ENCODE results near the gene GAST. TPM values are rescaled to one million over a fixed set of nuclear protein-coding genes. Genes with fewer than 3 reads are reported as not detected.

Gene GAST
- total and polyA plus RNA-seq, 2 donors (not counting 1 experiment from before 2014, with no cell fraction given), result not detected

DNA sequence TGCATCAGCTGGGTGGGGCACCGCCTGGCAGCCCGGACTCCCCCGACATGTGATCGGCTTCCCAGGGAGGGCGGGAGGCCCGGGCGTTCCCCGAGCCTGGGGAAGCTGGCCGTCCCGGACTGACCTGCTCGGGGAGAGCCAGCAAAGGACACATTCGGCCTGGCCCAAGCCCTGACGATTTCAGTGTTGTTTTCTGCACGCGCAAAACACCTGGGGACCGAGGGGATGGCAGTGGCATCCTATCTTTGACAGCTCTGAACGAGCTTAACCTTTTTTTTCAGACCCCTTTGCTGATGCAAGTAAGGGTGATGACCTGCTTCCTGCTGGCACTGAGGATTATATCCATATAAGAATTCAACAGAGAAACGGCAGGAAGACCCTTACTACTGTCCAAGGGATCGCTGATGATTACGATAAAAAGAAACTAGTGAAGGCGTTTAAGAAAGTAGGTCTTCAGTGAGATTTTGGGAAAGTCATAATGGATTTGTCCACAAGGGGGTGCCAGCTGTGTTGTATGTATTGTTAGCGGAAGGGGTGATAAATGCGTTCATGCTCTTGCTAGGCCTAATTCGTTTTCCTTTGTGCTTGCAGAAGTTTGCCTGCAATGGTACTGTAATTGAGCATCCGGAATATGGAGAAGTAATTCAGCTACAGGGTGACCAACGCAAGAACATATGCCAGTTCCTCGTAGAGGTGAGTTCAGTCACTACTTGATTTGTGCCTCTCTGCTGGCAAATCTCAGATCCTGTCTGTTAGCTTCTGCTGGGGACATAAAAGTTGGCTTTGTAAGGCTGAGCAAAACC is 22.4 kb upstream of the GAST start:
- Histone ChIP-seq H3K27me3 (ENCODE audit: control insufficient read depth, insufficient read depth, low read length) (no peaks in the 10 kb centered on the region), H3K4me3 (replicated peaks in 1 of 4; ENCODE audit: control extremely low read depth in 1 of 4, insufficient read depth in 1 of 4, low read depth in 3 of 4, low read length in 4 of 4) (peak overlapping the region; percentile 65 to 95 (median 85)), H3K27ac (ENCODE audit: insufficient read depth, low read length) (peak overlapping the region; percentile 100), H3K36me3 (ENCODE audit: control insufficient read depth, insufficient read depth, low read length) (peaks cover 27% of the 10 kb centered on the region), H3K79me2 (ENCODE audit: control insufficient read depth, insufficient read depth, low read length) (peaks cover 24% of the 10 kb centered on the region), H3K9ac (ENCODE audit: insufficient read depth, low read length) (peak overlapping the region; percentile 100), H3K4me2 (ENCODE audit: extremely low read depth, insufficient read depth, low read length) (peak overlapping the region; percentile 100), H3K4me1 (ENCODE audit: control insufficient read depth, extremely low read depth, insufficient read depth, low read length) (peaks cover 8% of the 10 kb centered on the region), H4K20me1 (ENCODE audit: control insufficient read depth, extremely low read depth, insufficient read depth, low read length) (peaks cover 9% of the 10 kb centered on the region), H3K9me3 (ENCODE audit: control insufficient read depth, insufficient read depth, low read depth, low read length) (no peaks in the 10 kb centered on the region), H2AFZ (ENCODE audit: low read length) (no peak overlapping the region)
- no peak for TF ChIP-seq EZH2 (IDR thresholded peaks at IDR 0.05; ENCODE audit: low read length, missing control alignments)
- TF ChIP-seq, protein P1, sequence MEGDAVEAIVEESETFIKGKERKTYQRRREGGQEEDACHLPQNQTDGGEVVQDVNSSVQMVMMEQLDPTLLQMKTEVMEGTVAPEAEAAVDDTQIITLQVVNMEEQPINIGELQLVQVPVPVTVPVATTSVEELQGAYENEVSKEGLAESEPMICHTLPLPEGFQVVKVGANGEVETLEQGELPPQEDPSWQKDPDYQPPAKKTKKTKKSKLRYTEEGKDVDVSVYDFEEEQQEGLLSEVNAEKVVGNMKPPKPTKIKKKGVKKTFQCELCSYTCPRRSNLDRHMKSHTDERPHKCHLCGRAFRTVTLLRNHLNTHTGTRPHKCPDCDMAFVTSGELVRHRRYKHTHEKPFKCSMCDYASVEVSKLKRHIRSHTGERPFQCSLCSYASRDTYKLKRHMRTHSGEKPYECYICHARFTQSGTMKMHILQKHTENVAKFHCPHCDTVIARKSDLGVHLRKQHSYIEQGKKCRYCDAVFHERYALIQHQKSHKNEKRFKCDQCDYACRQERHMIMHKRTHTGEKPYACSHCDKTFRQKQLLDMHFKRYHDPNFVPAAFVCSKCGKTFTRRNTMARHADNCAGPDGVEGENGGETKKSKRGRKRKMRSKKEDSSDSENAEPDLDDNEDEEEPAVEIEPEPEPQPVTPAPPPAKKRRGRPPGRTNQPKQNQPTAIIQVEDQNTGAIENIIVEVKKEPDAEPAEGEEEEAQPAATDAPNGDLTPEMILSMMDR (conservative IDR thresholded peaks at IDR 0.05 in 1 of 2, IDR thresholded peaks at IDR 0.05 in 1 of 2; ENCODE audit: low read depth in 1 of 2, low read length in 2 of 2), result peak; percentile 63 to 71
- DNase-seq (ENCODE audit: low read depth in 2 of 2), result peak; percentile 59 to 82

DNA sequence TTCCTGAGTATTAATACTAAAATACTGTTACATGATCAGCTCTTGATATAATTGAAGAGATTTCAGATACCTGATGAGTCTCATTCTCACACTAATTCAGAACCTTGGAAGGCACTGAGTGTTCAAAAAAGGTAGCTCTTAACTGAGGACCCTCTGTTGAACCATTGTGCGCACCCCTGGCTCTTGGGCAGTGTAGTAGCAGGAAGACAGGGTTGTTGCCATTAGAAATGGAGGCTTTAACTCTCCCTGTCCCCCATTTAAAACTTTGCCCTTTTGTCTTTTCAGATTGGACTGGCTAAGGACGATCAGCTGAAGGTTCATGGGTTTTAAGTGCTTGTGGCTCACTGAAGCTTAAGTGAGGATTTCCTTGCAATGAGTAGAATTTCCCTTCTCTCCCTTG is 21.6 kb upstream of the GAST start:
- TF ChIP-seq, protein P1 (conservative IDR thresholded peaks at IDR 0.05 in 1 of 2, IDR thresholded peaks at IDR 0.05 in 1 of 2; ENCODE audit: low read depth in 1 of 2, low read length in 2 of 2), result no peak
- TF ChIP-seq EZH2 (IDR thresholded peaks at IDR 0.05; ENCODE audit: low read length, missing control alignments), result no peak
- Histone ChIP-seq H3K9ac (ENCODE audit: insufficient read depth, low read length) (peak overlapping the region; percentile 100), H3K4me3 (replicated peaks in 1 of 4; ENCODE audit: control extremely low read depth in 1 of 4, insufficient read depth in 1 of 4, low read depth in 3 of 4, low read length in 4 of 4) (peak overlapping the region; percentile 65 to 95 (median 85)), H3K27me3 (ENCODE audit: control insufficient read depth, insufficient read depth, low read length) (no peaks in the 10 kb centered on the region), H3K27ac (ENCODE audit: insufficient read depth, low read length) (peak overlapping the region; percentile 100), H3K4me1 (ENCODE audit: control insufficient read depth, extremely low read depth, insufficient read depth, low read length) (peaks cover 8% of the 10 kb centered on the region), H3K9me3 (ENCODE audit: control insufficient read depth, insufficient read depth, low read depth, low read length) (no peaks in the 10 kb centered on the region), H3K79me2 (ENCODE audit: control insufficient read depth, insufficient read depth, low read length) (peaks cover 24% of the 10 kb centered on the region), H4K20me1 (ENCODE audit: control insufficient read depth, extremely low read depth, insufficient read depth, low read length) (peaks cover 9% of the 10 kb centered on the region), H3K4me2 (ENCODE audit: extremely low read depth, insufficient read depth, low read length) (peak overlapping the region; percentile 100), H2AFZ (ENCODE audit: low read length) (no peak overlapping the region), H3K36me3 (ENCODE audit: control insufficient read depth, insufficient read depth, low read length) (peaks cover 27% of the 10 kb centered on the region)
- no peak for DNase-seq (ENCODE audit: low read depth in 2 of 2)

DNA sequence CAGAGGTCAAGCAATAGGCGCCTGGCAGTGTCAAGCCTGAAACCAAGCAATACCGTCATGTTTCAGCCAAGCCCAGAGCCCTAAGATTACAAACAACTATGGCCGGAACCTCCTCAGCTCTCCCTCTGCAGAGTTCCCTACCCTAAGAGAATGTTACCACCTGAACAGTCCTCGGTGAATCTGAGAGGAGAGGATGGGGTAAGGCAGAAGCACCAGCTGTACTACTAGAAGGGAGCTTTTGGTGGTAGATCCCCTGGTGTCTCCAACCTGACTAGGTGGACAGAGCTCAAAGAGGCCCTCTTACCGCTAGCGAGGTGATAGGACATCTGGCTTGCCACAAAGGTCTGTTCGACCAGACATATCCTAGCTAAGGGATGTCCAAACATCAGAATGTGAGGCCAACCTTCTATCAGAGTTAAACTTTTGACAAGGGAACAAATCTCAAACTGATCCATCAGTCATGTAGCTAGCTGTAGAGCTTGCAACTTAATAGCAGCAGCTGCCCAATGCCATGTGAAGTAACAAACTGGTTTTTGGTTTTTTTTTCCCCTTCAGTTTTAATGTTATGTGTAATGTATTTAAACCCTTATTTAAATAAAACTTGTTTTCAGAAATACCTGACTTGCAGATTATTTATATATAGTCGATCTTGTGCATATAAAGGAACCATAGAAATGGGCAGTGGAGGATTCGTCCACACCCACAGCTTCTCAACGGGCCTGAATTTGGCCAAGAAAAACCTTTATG is 20.9 kb upstream of the GAST start:
- Histone ChIP-seq H3K4me1 (ENCODE audit: control insufficient read depth, extremely low read depth, insufficient read depth, low read length) (peaks cover 9% of the 10 kb centered on the region), H3K79me2 (ENCODE audit: control insufficient read depth, insufficient read depth, low read length) (peaks cover 24% of the 10 kb centered on the region), H3K9ac (ENCODE audit: insufficient read depth, low read length) (peak overlapping the region; percentile 47), H3K27ac (ENCODE audit: insufficient read depth, low read length) (peak overlapping the region; percentile 100), H3K9me3 (ENCODE audit: control insufficient read depth, insufficient read depth, low read depth, low read length) (no peaks in the 10 kb centered on the region), H3K36me3 (ENCODE audit: control insufficient read depth, insufficient read depth, low read length) (peaks cover 27% of the 10 kb centered on the region), H3K4me2 (ENCODE audit: extremely low read depth, insufficient read depth, low read length) (peak overlapping the region; percentile 71), H2AFZ (ENCODE audit: low read length) (no peak overlapping the region), H3K4me3 (replicated peaks in 1 of 4; ENCODE audit: control extremely low read depth in 1 of 4, insufficient read depth in 1 of 4, low read depth in 3 of 4, low read length in 4 of 4) (peak overlapping the region; percentile 28 to 95 (median 85)), H4K20me1 (ENCODE audit: control insufficient read depth, extremely low read depth, insufficient read depth, low read length) (peaks cover 9% of the 10 kb centered on the region), H3K27me3 (ENCODE audit: control insufficient read depth, insufficient read depth, low read length) (no peaks in the 10 kb centered on the region)
- no peak for TF ChIP-seq EZH2 (IDR thresholded peaks at IDR 0.05; ENCODE audit: low read length, missing control alignments)
- DNase-seq (ENCODE audit: low read depth in 2 of 2), result no peak

Measured in fibroblast of lung (primary cell).